HepG2 (cell line): ENCODE data around the gene WDR7. TPM values are rescaled to one million over a fixed set of nuclear protein-coding genes. Genes with fewer than 3 reads are reported as not detected.

Source experiments
- ATAC-seq: fragments of 200-7000 bp; cut with Tn5 transposase; 3 replicates; pipeline ENCODE4 v1.9.1; 2020; ENCODE audit warnings: mild to moderate bottlenecking, moderate library complexity
- BruUV-seq: library from RNA; stranded (reverse); fragments of 400-500 nt; replicated peaks from 2 replicates; lab custom pipeline; 2021; lab: Mats Ljungman, UMichigan
- CTCF ChIA-PET: fragments of 300-600 bp; formaldehyde crosslinking; extraction: SDS; loops from one replicate; lab custom pipeline; 2021; ENCODE audit warnings: low total read pairs, inconsistent platforms, low intra/inter-chr PET ratio; lab: Yijun Ruan, JAX
- POLR2A ChIA-PET: fragments of 350-600 bp; sonication (Branson Sonifier 250); formaldehyde crosslinking; loops from one replicate; lab custom pipeline; 2020; ENCODE audit warnings: antibody characterized with exemption, inconsistent platforms; lab: Yijun Ruan, JAX
- DNase-seq: peaks from one replicate; pipeline ENCODE4 v3.0.0-alpha.2; 2015; ENCODE audit warnings: low spot score
- FAIRE-seq: peaks from 3 replicates; lab custom pipeline; 2011; peaks lifted over from hg19 to GRCh38; lab: Jason Lieb, UNC
- H2AFZ ChIP-seq: one replicate; pipeline ENCODE4 v1.6.1; 2011; ENCODE audit warnings: low read length, inconsistent platforms
- H3K27ac ChIP-seq: fragments of 300-600 bp; 3 replicates; pipeline ENCODE4 v1.8.0; 2011; ENCODE audit warnings: mixed run types, mild to moderate bottlenecking, mixed read lengths, low read length, inconsistent platforms; ENCODE audit not compliant: insufficient read depth; ENCODE audit errors: extremely low read length
- H3K27me3 ChIP-seq, 2 experiments: fragments of 200-600 bp in 1 of 2; 2 replicates in 1 of 2; 3 replicates in 1 of 2; pipeline versions ENCODE4 v1.6.0 to v1.8.0; 2011; ENCODE audit warnings: low read length in 2 of 2, mild to moderate bottlenecking in 2 of 2, moderate library complexity in 2 of 2, inconsistent platforms in 1 of 2; ENCODE audit not compliant: insufficient read depth in 2 of 2, control insufficient read depth in 1 of 2
- H3K36me3 ChIP-seq, 2 experiments: fragments of 200-600 bp in 1 of 2; replicated peaks in 1 of 2; 2 replicates in 1 of 2; 3 replicates in 1 of 2; pipeline versions ENCODE4 v1.5.1 to v1.8.0; 2011; ENCODE audit warnings: low read length in 2 of 2, inconsistent platforms in 1 of 2; ENCODE audit not compliant: insufficient read depth in 2 of 2, control insufficient read depth in 1 of 2
- H3K4me1 ChIP-seq: 2 replicates; pipeline ENCODE4 v1.5.1; 2012; ENCODE audit warnings: low read length, inconsistent platforms; ENCODE audit not compliant: insufficient read depth
- H3K4me2 ChIP-seq: 2 replicates; pipeline ENCODE4 v1.6.0; 2011; ENCODE audit warnings: low read depth, low read length, inconsistent platforms
- H3K4me3 ChIP-seq, 3 experiments: fragments of 200-600 bp in 1 of 3; sonication (generic), shearing (Covaris generic) in 1 of 3; replicated peaks in 1 of 3; 2 replicates each; pipeline ENCODE4 v1.5.1; 2011 to 2016; ENCODE audit warnings: low read length in 3 of 3, inconsistent platforms in 2 of 3, low read depth in 2 of 3, mild to moderate bottlenecking in 2 of 3, control low read depth in 1 of 3, mixed read lengths in 1 of 3; ENCODE audit not compliant: insufficient read depth in 1 of 3
- H3K79me2 ChIP-seq: one replicate; pipeline ENCODE4 v1.6.1; 2011; ENCODE audit warnings: low read length, inconsistent platforms; ENCODE audit not compliant: insufficient read depth
- H3K9ac ChIP-seq: 2 replicates; pipeline ENCODE4 v1.6.0; 2011; ENCODE audit warnings: mild to moderate bottlenecking, low read depth, low read length, inconsistent platforms; ENCODE audit not compliant: insufficient read depth
- H3K9me3 ChIP-seq: 2 replicates; pipeline ENCODE4 v1.5.1; 2012; ENCODE audit warnings: mild to moderate bottlenecking, low read length
- H4K20me1 ChIP-seq: 2 replicates; pipeline ENCODE4 v1.6.0; 2011; ENCODE audit warnings: inconsistent platforms, mild to moderate bottlenecking, low read length, moderate library complexity; ENCODE audit not compliant: insufficient read depth
- E2F5 ChIP-seq: sonication (generic); formaldehyde crosslinking; conservative IDR thresholded peaks from 2 replicates; pipeline ENCODE4 v1.4.0; 2020; ENCODE audit warnings: missing genetic modification reagents
- HIC2 ChIP-seq: sonication (generic); formaldehyde crosslinking; IDR thresholded peaks from 2 replicates; pipeline ENCODE4 v1.9.0; 2022; ENCODE audit warnings: low read depth, missing genetic modification reagents
- KLF16 ChIP-seq, 2 experiments: sonication (generic) in 1 of 2; formaldehyde crosslinking in 1 of 2; IDR thresholded peaks; 2 replicates each; pipeline versions ENCODE4 v1.6.1 to v1.8.0; 2016 to 2023; ENCODE audit warnings: missing genetic modification reagents in 2 of 2, missing compliant biosample characterization in 1 of 2
- LRRFIP1 ChIP-seq: sonication (generic); formaldehyde crosslinking; conservative IDR thresholded peaks from 2 replicates; pipeline ENCODE4 v1.4.0; 2020; ENCODE audit warnings: missing genetic modification reagents
- MYNN ChIP-seq: sonication (generic); formaldehyde crosslinking; IDR thresholded peaks from 2 replicates; pipeline ENCODE4 v1.4.0; 2020; ENCODE audit warnings: mild to moderate bottlenecking, low read depth, missing genetic modification reagents
- REL ChIP-seq: sonication (generic); formaldehyde crosslinking; conservative IDR thresholded peaks from 2 replicates; pipeline ENCODE4 v1.8.0; 2022; ENCODE audit warnings: mild to moderate bottlenecking, missing genetic modification reagents, moderate library complexity
- ZBED4 ChIP-seq: sonication (generic); formaldehyde crosslinking; IDR thresholded peaks from 2 replicates; pipeline ENCODE4 v1.4.0; 2020; ENCODE audit warnings: missing genetic modification reagents, borderline replicate concordance
- ZNF17 ChIP-seq: sonication (generic); formaldehyde crosslinking; IDR thresholded peaks from 2 replicates; pipeline ENCODE4 v1.5.0; 2020; ENCODE audit warnings: mild to moderate bottlenecking, missing genetic modification reagents
- ZNF205 ChIP-seq: IDR thresholded peaks from 2 replicates; pipeline ENCODE4 v1.6.1; 2018; ENCODE audit warnings: missing biosample characterization, missing genetic modification reagents
- ZNF432 ChIP-seq: sonication (generic); formaldehyde crosslinking; IDR thresholded peaks from 2 replicates; pipeline ENCODE4 v1.5.0; 2020; ENCODE audit warnings: missing genetic modification reagents, mild to moderate bottlenecking, borderline replicate concordance
- ZNF549 ChIP-seq: sonication (generic); formaldehyde crosslinking; IDR thresholded peaks from 2 replicates; pipeline ENCODE4 v1.5.0; 2020; ENCODE audit warnings: missing genetic modification reagents
- WGBS: methylation state at CpG from one replicate; pipeline ENCODE4 v1.1.6; 2017; ENCODE audit warnings: low lambda C conversion rate; 5-methylcytosine and 5-hydroxymethylcytosine counted together
- in situ Hi-C: cut with HindIII; loops from 2 replicates; pipeline ENCODE4 v1.10.0; 2017; ENCODE audit warnings: low pct_unique_long_range_greater_than_20kb; ENCODE audit not compliant: extremely low pct_ligation_motif_present
- intact Hi-C: fragments of 100-400 bp; cut with micrococcal nuclease; formaldehyde crosslinking; loops from one replicate; pipeline ENCODE4 v1.10.0; 2022; ENCODE audit not compliant: unreplicated experiment
- polyA plus RNA-seq, 8 experiments: library from polyadenylated mRNA; depleted of rRNA in 3 of 8; stranded (reverse) in 7 of 8; unstranded in 1 of 8; fragments of >200 nt; fragmentation: Illumina TruSeq in 4 of 8; extraction: Trizol in 4 of 8; gene quantifications; 2 replicates each; pipeline versions ENCODE4 v1.2.1 to v1.2.3, GENCODE V29; 2011 to 2016; ENCODE audit warnings: low read depth in 4 of 8, missing spikeins in 1 of 8, mixed read lengths in 1 of 8; ENCODE audit not compliant: insufficient read depth in 1 of 8
- total RNA-seq, 5 experiments: library from RNA; depleted of rRNA; stranded (reverse); fragments of >200 nt; fragmentation: Illumina TruSeq; extraction: Trizol; gene quantifications; 2 replicates each; pipeline ENCODE4 v1.2.3, GENCODE V29; 2016; ENCODE audit warnings: low read depth in 1 of 5
- TF ChIP-seq, protein P1 (sequence below): IDR thresholded peaks from 2 replicates; pipeline ENCODE4 v1.6.1; 2016; ENCODE audit warnings: mild to moderate bottlenecking

WDR7 gene
- total and polyA plus RNA-seq, 2 of the 13 experiments (the other 11 are each of a cell fraction or from before 2014, with no cell fraction given): 2.0 to 7.8 TPM

DNA sequence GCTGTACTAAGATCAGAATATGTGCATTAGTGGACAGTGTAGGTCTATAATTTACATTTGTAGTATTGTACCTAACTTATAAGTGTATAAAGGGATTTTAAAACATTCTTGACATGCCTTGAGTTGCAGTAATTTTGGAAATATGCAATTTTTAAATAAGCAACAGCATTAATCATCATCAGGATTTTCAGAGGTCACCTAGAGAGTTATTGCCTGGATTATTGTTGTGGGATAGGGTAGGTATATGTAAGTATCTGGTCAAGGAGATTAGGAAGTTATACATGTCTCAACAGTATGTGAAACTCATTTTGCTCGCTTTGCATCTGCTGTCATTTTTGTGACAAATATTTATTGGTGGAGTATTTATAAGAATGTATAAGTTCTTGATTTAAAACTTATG, 184.2 kb downstream of the WDR7 start (continued):
- TF ChIP-seq ZBED4: no peak

- Histone ChIP-seq H3K9ac (no peak overlapping the region), H3K4me2 (no peak overlapping the region), H3K36me3 (no peaks in the 10 kb centered on the region), H3K4me3 (no peak overlapping the region), H3K27ac (no peak overlapping the region), H3K9me3 (no peaks in the 10 kb centered on the region), H3K79me2 (no peaks in the 10 kb centered on the region), H3K4me1 (no peaks in the 10 kb centered on the region), H4K20me1 (no peaks in the 10 kb centered on the region), H3K27me3 (no peaks in the 10 kb centered on the region; a peak in 1 of 5 replicates), H2AFZ (no peak overlapping the region)
- CTCF ChIA-PET: no interaction called here
- intact Hi-C loops (no loop called here), in situ Hi-C loops (no loop called here)
- POLR2A ChIA-PET: no interaction called here
- ATAC-seq: no peak
- DNase-seq: no peak
- WGBS: 81% methylated on average over 7 of the region's 7 CpGs
- no TSS peak for BruUV-seq
- FAIRE-seq: no peak
- no peak for TF ChIP-seq ZNF17
- no peak for TF ChIP-seq ZNF205 (CRISPR knock-in tag)
- no peak for TF ChIP-seq KLF16 (CRISPR knock-in tag; IDR thresholded peaks at IDR 0.05)
- no peak for TF ChIP-seq E2F5 (CRISPR knock-in tag)
- no peak for TF ChIP-seq MYNN (CRISPR knock-in tag)
- TF ChIP-seq REL (CRISPR knock-in tag): no peak
- TF ChIP-seq ZNF432 (CRISPR knock-in tag): no peak
- TF ChIP-seq ZNF549 (CRISPR knock-in tag): no peak
- no peak for TF ChIP-seq LRRFIP1 (CRISPR knock-in tag)
- TF ChIP-seq, protein P1, sequence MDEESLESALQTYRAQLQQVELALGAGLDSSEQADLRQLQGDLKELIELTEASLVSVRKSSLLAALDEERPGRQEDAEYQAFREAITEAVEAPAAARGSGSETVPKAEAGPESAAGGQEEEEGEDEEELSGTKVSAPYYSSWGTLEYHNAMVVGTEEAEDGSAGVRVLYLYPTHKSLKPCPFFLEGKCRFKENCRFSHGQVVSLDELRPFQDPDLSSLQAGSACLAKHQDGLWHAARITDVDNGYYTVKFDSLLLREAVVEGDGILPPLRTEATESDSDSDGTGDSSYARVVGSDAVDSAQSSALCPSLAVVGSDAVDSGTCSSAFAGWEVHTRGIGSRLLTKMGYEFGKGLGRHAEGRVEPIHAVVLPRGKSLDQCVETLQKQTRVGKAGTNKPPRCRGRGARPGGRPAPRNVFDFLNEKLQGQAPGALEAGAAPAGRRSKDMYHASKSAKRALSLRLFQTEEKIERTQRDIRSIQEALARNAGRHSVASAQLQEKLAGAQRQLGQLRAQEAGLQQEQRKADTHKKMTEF: no peak
- TF ChIP-seq HIC2 (CRISPR knock-in tag): no peak
Observed at GRCh38 chr18:56836173-56836572, 185.0 kb downstream of the WDR7 start.
